HepG2 (cell line): ENCODE data around the gene COQ10B. TPM values are rescaled to one million over a fixed set of nuclear protein-coding genes. Genes with fewer than 3 reads are reported as not detected.

Source experiments
- CEBPG ChIP-seq: IDR thresholded peaks from 2 replicates; pipeline ENCODE4 v1.6.1; 2016
- CTCF ChIP-seq: sonication (generic); formaldehyde crosslinking; IDR thresholded peaks from 2 replicates; pipeline ENCODE4 v1.5.0; 2020; ENCODE audit warnings: mild to moderate bottlenecking, missing genetic modification reagents, moderate library complexity
- FOXA1 ChIP-seq, 2 experiments: fragments of 450-650 bp in 1 of 2; sonication (generic) in 1 of 2; formaldehyde crosslinking in 1 of 2; IDR thresholded peaks; 2 replicates each; pipeline versions ENCODE4 v1.4.0 to v1.6.1; 2016 to 2020; ENCODE audit warnings: missing genetic modification reagents in 1 of 2
- FOXC1 ChIP-seq: sonication (generic); formaldehyde crosslinking; IDR thresholded peaks from 2 replicates; pipeline ENCODE4 v1.8.0; 2022; ENCODE audit warnings: mild to moderate bottlenecking, missing genetic modification reagents, borderline replicate concordance
- KMT2A ChIP-seq: sonication (generic); formaldehyde crosslinking; IDR thresholded peaks from 2 replicates; pipeline ENCODE4 v1.4.0; 2020; ENCODE audit warnings: missing genetic modification reagents
- LBX2 ChIP-seq: sonication (generic); formaldehyde crosslinking; IDR thresholded peaks from 2 replicates; pipeline ENCODE4 v1.5.0; 2020; ENCODE audit warnings: missing genetic modification reagents, mild to moderate bottlenecking, borderline replicate concordance
- MTA3 ChIP-seq: sonication (generic); formaldehyde crosslinking; IDR thresholded peaks from 2 replicates; pipeline ENCODE4 v1.4.0; 2020; ENCODE audit warnings: missing genetic modification reagents
- MZF1 ChIP-seq: sonication (generic); formaldehyde crosslinking; IDR thresholded peaks from 2 replicates; pipeline ENCODE4 v1.8.1; 2023; ENCODE audit warnings: mild to moderate bottlenecking, missing genetic modification reagents, borderline replicate concordance
- PAXIP1 ChIP-seq: sonication (generic); formaldehyde crosslinking; conservative IDR thresholded peaks from 2 replicates; pipeline ENCODE4 v1.4.0; 2020; ENCODE audit warnings: mild to moderate bottlenecking, missing genetic modification reagents, moderate library complexity
- SIN3B ChIP-seq: fragments of 150-350 bp; IDR thresholded peaks from 2 replicates; pipeline ENCODE4 v1.6.1; 2014; ENCODE audit warnings: low read length
- SRY ChIP-seq: sonication (generic); formaldehyde crosslinking; IDR thresholded peaks from 2 replicates; pipeline ENCODE4 v1.8.0; 2022; ENCODE audit warnings: mild to moderate bottlenecking, missing genetic modification reagents
- YY1 ChIP-seq: IDR thresholded peaks from 2 replicates; pipeline ENCODE4 v1.6.1; 2011; ENCODE audit warnings: low read length, low read depth, moderate library complexity, mild to moderate bottlenecking; ENCODE audit not compliant: insufficient read depth, insufficient replicate concordance
- ZBTB1 ChIP-seq: sonication (generic); formaldehyde crosslinking; IDR thresholded peaks from 2 replicates; pipeline ENCODE4 v1.4.0; 2020; ENCODE audit warnings: missing genetic modification reagents, borderline replicate concordance
- ZBTB39 ChIP-seq: sonication (generic); formaldehyde crosslinking; IDR thresholded peaks from 2 replicates; pipeline ENCODE4 v1.5.0; 2020; ENCODE audit warnings: missing genetic modification reagents
- ZFP82 ChIP-seq: sonication (generic); formaldehyde crosslinking; IDR thresholded peaks from 2 replicates; pipeline ENCODE4 v1.5.1; 2020; ENCODE audit warnings: mild to moderate bottlenecking, missing genetic modification reagents, borderline replicate concordance
- ZFY ChIP-seq: sonication (generic); formaldehyde crosslinking; IDR thresholded peaks from 2 replicates; pipeline ENCODE4 v1.4.0; 2020; ENCODE audit warnings: missing genetic modification reagents
- ZNF121 ChIP-seq: sonication (generic); formaldehyde crosslinking; IDR thresholded peaks from 2 replicates; pipeline ENCODE4 v1.5.0; 2020; ENCODE audit warnings: mild to moderate bottlenecking, missing genetic modification reagents
- ZNF414 ChIP-seq: sonication (generic); formaldehyde crosslinking; IDR thresholded peaks from 2 replicates; pipeline ENCODE4 v1.5.0; 2020; ENCODE audit warnings: missing genetic modification reagents
- ZNF530 ChIP-seq: sonication (generic); formaldehyde crosslinking; IDR thresholded peaks from 2 replicates; pipeline ENCODE4 v1.5.0; 2020; ENCODE audit warnings: low read depth, mild to moderate bottlenecking, missing genetic modification reagents
- ZNF7 ChIP-seq: IDR thresholded peaks from 2 replicates; pipeline ENCODE4 v1.6.1; 2016; ENCODE audit warnings: missing biosample characterization, missing genetic modification reagents
- ZSCAN25 ChIP-seq: sonication (generic); formaldehyde crosslinking; IDR thresholded peaks from 2 replicates; pipeline ENCODE4 v1.8.0; 2022; ENCODE audit warnings: mild to moderate bottlenecking, missing genetic modification reagents
- polyA plus RNA-seq, 8 experiments: library from polyadenylated mRNA; depleted of rRNA in 3 of 8; stranded (reverse) in 7 of 8; unstranded in 1 of 8; fragments of >200 nt; fragmentation: Illumina TruSeq in 4 of 8; extraction: Trizol in 4 of 8; gene quantifications; 2 replicates each; pipeline versions ENCODE4 v1.2.1 to v1.2.3, GENCODE V29; 2011 to 2016; ENCODE audit warnings: low read depth in 4 of 8, missing spikeins in 1 of 8, mixed read lengths in 1 of 8; ENCODE audit not compliant: insufficient read depth in 1 of 8
- total RNA-seq, 5 experiments: library from RNA; depleted of rRNA; stranded (reverse); fragments of >200 nt; fragmentation: Illumina TruSeq; extraction: Trizol; gene quantifications; 2 replicates each; pipeline ENCODE4 v1.2.3, GENCODE V29; 2016; ENCODE audit warnings: low read depth in 1 of 5

The COQ10B gene
- total and polyA plus RNA-seq, 2 of the 13 experiments (the other 11 are each of a cell fraction or from before 2014, with no cell fraction given): 4.6 to 34.9 TPM

- TF ChIP-seq LBX2 (CRISPR knock-in tag): peak; percentile 37; the same call in 1 of the 2 replicates
- TF ChIP-seq ZNF530: peak; percentile 39; the same call in 1 of the 2 replicates
- TF ChIP-seq FOXC1 (CRISPR knock-in tag): peak; percentile 99
- TF ChIP-seq ZFY: peak; percentile 100
- no peak; the same call in 1 of the 2 replicates for TF ChIP-seq SRY (CRISPR knock-in tag)
- peak; percentile 100 for TF ChIP-seq KMT2A (CRISPR knock-in tag)
- 0 out of 2 replicates have a peak, but pooled peaks have one; percentile 52 for TF ChIP-seq ZBTB39 (CRISPR knock-in tag)
- peak; percentile 99; the same call in 1 of the 2 replicates for TF ChIP-seq ZFP82 (CRISPR knock-in tag)
- TF ChIP-seq ZNF121 (CRISPR knock-in tag): peak; percentile 82; the same call in 1 of the 2 replicates
- TF ChIP-seq ZNF414 (CRISPR knock-in tag): peak; percentile 99
- TF ChIP-seq PAXIP1 (CRISPR knock-in tag): peak; percentile 81
- peak; percentile 76; the same call in 1 of the 2 replicates for TF ChIP-seq CEBPG (CRISPR knock-in tag)
- TF ChIP-seq SIN3B: peak; percentile 59; the same call in 1 of the 2 replicates
- peak; percentile 35; the same call in 1 of the 2 replicates for TF ChIP-seq MZF1
- TF ChIP-seq CTCF (CRISPR knock-in tag): peak; percentile 53
- no peak; the same call in 1 of the 2 replicates for TF ChIP-seq ZBTB1 (CRISPR knock-in tag)
- TF ChIP-seq MTA3: no peak
- peak; percentile 60; the same call in 1 of the 2 replicates for TF ChIP-seq ZNF7 (CRISPR knock-in tag)
- TF ChIP-seq YY1: peak; percentile 95
- TF ChIP-seq FOXA1 (IDR thresholded peaks at IDR 0.05): no peak
- TF ChIP-seq FOXA1 (CRISPR knock-in tag; IDR thresholded peaks at IDR 0.05): peak; percentile 71
- peak; percentile 74; the same call in 1 of the 2 replicates for TF ChIP-seq ZSCAN25
These were observed 62.5 kb downstream of the COQ10B start, which contains the start of gene MOB4 (continued) for GRCh38 chr2:197515739-197516392.
